Coronary artery (tissue), 2 donors: Measurements from ENCODE around the gene HEY2.
"Not testable (repeated sequence)": the region's sequence is repeated elsewhere in the genome, so short reads cannot be mapped to it uniquely, and the experiment has no call there.

ENCODE experiments used
- DNase-seq: peaks from one replicate; pipeline ENCODE4 v3.0.0-alpha.2; 2017; ENCODE audit warnings: low spot score
- H3K27ac ChIP-seq, 2 donors: fragments of 200-600 bp; sonication (generic); one replicate each; pipeline ENCODE4 v1.5.1; 2016 to 2019
- H3K4me3 ChIP-seq: fragments of 200-600 bp; sonication (generic); 2 replicates; pipeline ENCODE4 v1.5.1; 2016; ENCODE audit warnings: mild to moderate bottlenecking, moderate library complexity
- CTCF ChIP-seq: fragments of 200-600 bp; sonication (generic); IDR thresholded peaks from one replicate; pipeline ENCODE4 v1.5.1; 2019; ENCODE audit warnings: antibody characterized with exemption

Gene HEY2

GRCh38 chr6:125749173-125749864 is at the start of gene HEY2:
Gene HEY2, plus strand, starts transcription at chr6:125749632. Its CDS starts 145 bp downstream, at chr6:125749777.
- H3K4me3 ChIP-seq, result peak within 1 kb of the TSS; percentile 88
- peak; percentile 97 for DNase-seq
- no peak for TF ChIP-seq CTCF
- peak within 1 kb of the TSS; percentile 98 for H3K27ac ChIP-seq

- Histone ChIP-seq H3K27ac (peak overlapping the region in 1 of 2 donors; percentile 32), H3K4me3 (no peak overlapping the region)
- DNase-seq, result no peak
- TF ChIP-seq CTCF, result no peak
Observed at GRCh38 chr6:125700581-125701353, 48.7 kb upstream of the HEY2 start.

- Histone ChIP-seq H3K27ac (peak overlapping the region in 1 of 2 donors; percentile 11), H3K4me3 (no peak overlapping the region)
- no peak for DNase-seq
- no peak for TF ChIP-seq CTCF
Observed at GRCh38 chr6:125701354-125701668, 48.1 kb upstream of the HEY2 start.

GRCh38 chr6:125703882-125704281 is 45.5 kb upstream of the HEY2 start:
- not testable (repeated sequence) for DNase-seq, H3K27ac ChIP-seq, H3K4me3 ChIP-seq

GRCh38 chr6:125707615-125708243 is 41.7 kb upstream of the HEY2 start:
- DNase-seq, result no peak
- TF ChIP-seq CTCF, result no peak
- Histone ChIP-seq H3K27ac (no peak overlapping the region), H3K4me3 (no peak overlapping the region)

- TF ChIP-seq CTCF, result no peak
- Histone ChIP-seq H3K4me3 (no peak overlapping the region), H3K27ac (no peak overlapping the region)
- DNase-seq, result no peak
Observed at GRCh38 chr6:125711013-125711675, 38.3 kb upstream of the HEY2 start.

GRCh38 chr6:125714441-125715090 is 34.9 kb upstream of the HEY2 start:
- no peak for TF ChIP-seq CTCF

More at GRCh38 chr6:125714441-125715090, 34.9 kb upstream of the HEY2 start:
- Histone ChIP-seq H3K4me3 (no peak overlapping the region), H3K27ac (no peak overlapping the region)
- DNase-seq, result no peak
